EH (cell line): ENCODE measurements around the gene CRIP3.
A peak's percentile ranks its signal among the peaks of the same experiment; 100 is the strongest.
"Not testable (repeated sequence)": the region's sequence is repeated elsewhere in the genome, so short reads cannot be mapped to it uniquely, and the experiment has no call there.

Experiments used
- DNase-seq: peaks from one replicate; pipeline ENCODE4 v3.0.0-alpha.2; 2015; ENCODE audit warnings: low read depth

Gene CRIP3, protein sequence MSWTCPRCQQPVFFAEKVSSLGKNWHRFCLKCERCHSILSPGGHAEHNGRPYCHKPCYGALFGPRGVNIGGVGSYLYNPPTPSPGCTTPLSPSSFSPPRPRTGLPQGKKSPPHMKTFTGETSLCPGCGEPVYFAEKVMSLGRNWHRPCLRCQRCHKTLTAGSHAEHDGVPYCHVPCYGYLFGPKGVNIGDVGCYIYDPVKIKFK

DNA sequence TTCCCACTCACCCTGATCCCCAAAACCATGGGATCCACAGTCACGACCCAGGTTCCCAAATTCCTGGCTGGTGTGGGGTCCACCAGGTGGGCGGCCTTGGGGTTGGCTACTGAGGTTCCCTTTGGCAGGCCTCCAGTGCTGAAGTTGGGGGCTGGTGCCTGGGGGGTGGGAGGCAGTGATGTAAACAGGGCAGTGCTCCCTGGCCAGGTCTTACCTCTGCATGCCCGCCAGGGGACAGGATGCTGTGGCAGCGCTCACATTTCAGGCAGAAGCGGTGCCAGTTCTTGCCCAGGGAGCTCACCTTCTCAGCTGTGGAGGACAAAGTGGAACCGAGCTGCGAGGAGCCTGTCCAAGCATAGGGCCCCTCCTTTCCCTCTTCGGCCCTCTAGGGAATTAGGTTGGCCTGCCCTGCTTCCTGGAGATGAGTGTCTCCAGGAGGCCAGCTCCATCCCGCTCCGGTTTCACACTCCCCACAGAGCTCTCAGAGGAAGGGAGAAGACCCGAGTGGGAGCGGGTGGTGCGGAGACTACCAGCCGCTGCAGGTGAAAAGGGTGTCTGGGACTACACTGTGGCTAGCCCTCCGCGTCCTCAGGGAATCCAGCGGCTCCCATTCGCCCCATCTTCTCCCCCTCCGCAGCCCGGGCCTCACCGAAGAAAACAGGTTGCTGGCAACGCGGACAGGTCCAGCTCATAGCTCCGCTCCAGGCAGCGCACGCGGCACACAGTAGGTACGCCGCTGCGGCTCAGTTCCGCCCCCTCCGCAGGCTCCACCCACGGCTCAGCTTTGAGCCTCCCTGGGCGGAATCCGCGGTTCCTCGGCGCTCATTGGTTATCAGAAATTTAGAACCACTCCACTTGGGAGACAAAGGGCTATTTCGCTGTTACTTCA lies at the start of gene CRIP3:
TSS of gene CRIP3 (minus strand) at position 726 of the 889 bp plus-strand sequence. CDS start at position 692, 34 bp downstream.
- DNase-seq: peak; percentile 45

DNA sequence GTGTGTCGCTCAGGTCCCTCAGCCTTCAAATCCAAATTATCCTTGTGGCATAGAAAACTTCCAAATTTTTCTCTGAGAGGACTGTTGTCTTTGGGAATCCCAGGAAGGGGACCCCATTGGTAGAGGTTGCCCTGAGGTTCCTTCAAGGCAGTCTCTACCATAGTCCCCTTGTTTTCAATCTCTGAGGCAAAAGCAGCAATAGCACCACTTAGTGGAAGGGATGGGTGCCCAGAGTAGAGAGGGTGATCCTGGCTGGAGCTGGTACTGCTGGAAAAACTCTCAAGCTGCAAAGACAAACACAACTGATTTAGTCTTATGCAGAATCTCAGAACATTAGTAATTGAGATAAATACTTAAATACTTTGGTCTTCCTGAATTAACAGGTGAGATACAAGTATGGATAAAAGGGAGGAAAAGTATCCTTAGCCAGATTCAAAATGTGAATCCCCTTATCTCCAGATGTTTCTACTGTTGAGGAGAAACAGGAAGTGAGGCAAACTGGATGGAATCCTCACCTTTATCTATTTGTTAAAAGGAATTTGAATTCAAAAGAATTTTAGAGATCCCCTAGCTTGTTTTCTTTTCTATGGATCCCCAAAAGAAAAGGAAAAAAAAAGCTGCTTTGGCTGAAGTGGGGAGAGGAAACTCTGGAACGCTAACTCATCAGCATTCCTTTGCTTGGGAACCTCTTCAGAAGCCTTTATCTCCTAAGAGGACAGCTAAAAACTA lies 47.4 kb upstream of the CRIP3 start:
- peak; percentile 25 for DNase-seq

DNA sequence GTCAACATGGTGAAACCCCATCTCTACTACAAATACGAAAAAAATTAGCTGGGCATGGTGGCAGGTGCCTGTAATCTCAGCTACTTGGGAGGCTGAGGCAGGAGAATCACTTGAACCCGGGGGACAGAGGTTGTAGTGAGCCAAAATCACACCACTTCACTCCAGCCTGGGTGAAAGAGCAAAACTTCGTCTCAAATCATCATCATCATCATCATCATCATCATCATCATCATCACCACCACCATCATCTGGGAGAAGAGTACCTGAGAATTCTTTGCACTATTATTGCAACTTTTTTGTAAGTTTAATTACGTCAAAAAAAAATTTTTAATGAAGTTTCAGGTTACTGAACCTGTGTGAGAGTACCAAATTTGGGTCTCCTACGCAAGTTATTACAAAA lies 43.3 kb upstream of the CRIP3 start:
- not testable (repeated sequence) for DNase-seq

DNA sequence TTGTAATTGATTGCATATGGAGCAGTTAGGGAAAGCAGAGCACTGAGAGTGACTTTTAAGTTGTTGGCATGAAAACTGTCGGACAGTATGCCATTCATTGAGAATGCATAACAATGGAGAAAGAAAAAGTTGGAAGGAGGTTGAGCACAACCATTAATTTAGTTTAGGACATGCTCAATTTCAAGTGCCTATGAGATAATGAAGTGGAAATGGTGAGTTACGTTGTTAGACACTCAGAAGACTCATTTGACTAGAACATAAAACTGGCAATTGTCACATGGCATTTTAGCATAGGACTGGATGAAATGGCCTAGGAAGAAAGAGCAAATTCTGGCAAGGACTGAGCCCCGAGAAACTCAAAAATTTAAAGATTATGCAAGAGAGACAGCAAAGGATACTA lies 38.8 kb upstream of the CRIP3 start:
- no peak for DNase-seq

DNA sequence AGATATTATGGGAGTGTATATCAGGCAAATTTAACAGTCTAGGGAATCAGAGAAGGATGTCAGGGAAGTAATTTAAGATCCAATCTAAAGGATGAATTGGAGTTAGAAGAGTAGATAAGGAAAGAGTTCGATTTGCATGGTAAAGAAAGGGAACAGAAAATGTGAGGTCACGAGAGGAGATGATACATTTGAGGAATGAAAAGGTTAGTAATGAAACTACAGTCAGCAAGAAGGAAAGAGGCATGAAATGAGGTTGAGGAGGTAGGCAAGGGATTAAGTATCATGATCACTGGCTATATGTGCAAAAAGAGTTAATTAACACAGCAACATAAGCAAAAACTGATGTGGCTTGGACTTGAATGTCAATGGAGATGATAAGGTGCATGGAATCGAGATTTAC lies 38.4 kb upstream of the CRIP3 start:
- no peak for DNase-seq

DNA sequence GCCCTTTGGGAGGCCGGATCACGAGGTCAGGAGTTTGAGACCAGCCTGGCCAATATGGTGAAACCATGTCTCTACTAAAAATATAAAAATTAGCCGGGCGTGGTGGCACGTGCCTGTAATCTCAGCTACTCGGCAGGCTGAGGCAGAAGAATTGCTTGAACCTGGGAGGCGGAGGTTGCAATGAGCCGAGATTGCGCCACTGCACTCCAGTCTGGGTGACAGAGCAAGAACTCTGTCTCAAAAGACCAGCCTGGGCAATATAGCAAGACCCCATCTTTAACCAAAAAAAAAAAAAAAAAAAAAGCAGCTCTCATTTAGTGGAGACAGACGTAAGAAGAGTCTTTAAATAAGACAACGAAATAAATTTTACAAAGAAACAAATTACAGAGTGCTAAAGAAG lies 37.6 kb upstream of the CRIP3 start:
- not testable (repeated sequence) for DNase-seq

DNA sequence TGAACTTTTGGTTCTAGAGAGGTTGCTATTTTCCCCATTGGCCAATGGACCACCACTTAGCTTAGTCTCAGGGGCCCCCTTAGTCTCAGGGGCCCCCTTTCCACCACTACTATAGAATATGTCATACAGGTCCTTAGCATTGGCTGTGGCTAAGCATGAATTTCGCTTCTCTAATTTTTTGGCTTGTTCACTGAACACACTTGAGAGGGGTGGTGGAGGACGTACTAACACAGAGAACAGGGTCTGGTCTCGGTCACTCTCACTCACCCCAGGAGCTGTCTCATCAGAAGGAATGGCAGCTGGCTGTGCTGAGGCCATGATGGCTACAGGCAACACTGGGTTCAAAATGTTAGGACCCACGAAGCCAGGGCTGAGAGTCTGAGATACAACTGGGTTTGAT lies 30.5 kb upstream of the CRIP3 start:
- DNase-seq: no peak

DNA sequence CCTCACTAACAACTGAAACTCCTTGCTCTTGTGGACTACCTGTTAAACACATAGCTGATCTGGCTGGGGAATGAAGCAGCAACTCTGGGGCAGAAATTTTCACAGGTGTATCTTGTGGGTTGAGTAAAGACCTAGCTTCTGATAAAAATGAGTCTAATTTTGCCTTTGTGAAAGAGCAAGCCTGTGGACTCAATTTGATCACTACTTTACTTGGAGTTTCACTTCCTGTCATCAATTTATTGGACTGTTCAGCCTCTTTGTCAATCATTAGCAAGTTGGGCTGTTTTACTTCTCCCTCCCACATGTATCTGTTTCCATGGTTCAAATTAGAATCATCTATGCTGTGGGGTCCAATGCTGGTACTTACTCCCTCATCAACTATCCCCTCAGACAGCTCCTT lies 29.6 kb upstream of the CRIP3 start:
- DNase-seq: no peak

DNA sequence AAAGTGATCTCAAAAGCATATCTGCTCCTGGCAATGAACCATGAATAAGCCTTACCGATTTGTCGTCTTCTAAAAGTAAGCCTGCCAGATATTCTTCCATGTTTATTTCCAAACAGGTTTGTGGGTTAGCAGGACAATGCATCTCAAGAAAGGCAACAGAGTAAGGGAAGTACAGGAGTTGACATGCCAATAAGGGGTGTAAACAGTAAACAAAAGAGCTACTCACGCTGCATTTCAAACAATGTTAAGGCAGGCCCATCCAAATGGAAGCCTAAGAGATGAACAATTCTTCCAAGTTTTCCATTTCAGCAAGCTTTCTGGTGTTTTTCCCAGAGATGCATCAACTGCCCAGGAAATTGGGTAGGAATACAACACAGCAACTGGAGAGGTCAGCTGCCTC lies 27.8 kb upstream of the CRIP3 start:
- DNase-seq: no peak

DNA sequence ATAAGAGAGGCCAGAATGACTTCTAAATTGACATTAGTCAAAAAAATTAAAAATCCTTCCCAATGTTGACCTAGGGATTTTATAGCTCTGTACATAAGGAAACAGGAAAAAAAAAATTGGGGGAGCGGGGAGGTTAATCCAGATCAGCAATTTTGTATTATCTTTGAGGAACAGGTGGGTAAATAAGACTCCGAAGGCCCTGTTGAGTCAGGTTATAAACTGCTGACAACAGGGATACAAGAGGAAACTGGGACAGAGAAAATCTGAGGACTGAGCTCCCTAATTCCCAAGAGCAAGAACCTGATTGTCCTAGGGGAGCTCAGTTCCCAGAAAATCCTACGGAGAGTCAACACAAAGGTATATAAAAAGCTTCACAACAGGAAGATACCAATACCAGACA lies 26.8 kb upstream of the CRIP3 start:
- no peak for DNase-seq

DNA sequence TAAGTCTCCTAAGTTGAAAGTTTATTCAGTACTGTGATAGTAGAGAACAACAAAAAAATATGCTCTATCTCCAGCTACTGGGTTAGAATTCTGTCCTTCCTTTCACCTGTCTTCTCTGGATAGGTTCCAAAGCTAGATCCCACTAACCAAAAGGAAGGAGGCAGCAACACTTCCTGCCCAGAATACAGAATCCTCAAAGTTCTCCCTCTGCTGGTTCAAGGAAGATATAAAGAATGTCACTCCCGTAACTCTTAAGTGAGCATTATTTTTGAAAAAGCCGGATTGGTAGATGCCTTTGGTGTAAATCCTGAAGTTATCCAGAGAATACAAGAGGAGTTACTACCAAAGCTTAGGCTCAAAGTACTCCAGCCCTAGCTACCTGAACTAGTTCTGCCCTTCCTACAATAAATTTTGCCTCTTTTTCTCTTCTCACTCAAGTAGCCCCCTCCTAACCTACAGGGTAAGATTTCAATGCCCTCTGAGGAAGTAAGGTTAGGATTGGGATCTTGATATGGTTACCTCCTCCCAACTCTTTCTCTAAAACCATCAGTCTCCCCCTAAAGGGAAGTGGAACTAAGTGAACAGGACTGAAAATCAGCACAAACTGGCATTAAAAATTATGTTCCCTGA lies 26.0 kb upstream of the CRIP3 start:
- DNase-seq: peak; percentile 71

DNA sequence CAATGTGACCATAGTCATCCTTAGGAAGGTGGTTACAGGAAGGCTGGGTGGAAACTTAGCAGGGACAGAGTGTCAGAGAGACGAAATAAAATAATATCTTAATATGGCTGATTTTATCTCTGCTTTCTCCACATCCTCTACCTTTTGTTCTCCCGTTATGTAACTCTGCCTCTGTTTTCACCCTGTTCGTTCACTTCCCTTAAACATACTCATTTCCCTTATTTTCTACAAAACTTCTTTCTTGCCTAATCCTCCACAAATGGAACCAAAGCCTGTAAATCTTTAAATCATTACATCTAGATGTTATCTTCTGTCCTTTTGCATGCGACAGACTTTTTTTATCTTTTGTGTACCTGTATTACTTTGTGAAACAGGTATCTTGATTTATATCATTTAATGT lies 23.3 kb upstream of the CRIP3 start:
- no peak for DNase-seq

DNA sequence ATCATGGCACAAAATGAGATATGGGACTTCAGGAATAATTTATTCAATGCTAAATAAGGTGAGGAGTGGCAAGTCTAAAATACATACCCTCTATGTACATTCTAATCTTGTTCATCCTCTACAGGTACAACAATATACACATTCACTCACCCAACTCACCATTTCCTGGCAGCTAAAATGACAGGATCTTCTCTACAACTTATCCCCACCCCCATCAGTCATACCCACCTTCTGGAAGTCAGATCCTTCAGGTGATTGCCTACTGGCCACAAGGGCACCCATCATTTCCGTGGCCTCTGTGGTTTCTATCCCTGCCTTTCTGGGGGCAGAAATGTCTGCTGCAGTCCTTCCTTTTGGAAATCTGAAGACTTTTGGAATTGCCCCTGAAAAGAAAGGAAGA lies 22.8 kb upstream of the CRIP3 start:
- no peak for DNase-seq

DNA sequence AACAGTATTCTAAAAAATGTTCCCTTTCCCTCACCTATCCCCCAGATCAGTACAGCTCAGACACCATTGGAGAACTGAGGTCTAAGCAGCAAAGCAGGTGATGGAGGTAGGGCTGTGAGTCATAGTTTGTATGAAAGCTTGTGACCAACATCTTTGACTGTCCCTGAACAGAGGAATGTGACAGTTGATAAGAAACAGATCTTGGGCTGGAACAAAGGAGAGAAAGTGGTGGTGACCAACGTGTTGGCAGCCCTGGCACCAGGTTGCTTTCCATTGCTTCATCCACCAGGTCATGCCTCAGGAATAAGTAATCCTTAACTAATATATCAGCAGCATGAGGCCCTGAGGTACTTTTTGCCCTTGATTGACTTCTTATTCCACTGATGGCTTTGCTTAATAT lies 19.9 kb upstream of the CRIP3 start:
- no peak for DNase-seq

DNA sequence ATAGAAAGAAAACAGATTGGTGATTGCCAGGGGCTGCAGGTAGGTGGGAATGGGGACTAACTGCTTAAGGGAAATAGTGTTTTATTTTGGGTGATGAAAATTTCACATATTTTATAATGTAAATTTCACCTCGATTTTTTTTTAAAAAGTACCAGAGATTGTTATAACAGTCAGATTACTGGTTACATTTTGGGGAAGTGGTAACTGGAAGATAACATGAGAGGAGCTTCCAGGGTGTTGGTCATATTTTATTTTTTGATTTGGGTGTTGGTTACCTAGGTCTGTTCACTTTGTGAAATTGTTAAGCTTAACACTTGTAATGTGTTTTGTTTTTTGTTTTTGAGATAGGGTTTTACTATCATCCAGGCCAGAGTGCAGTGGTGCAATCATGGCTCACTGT lies 17.2 kb upstream of the CRIP3 start:
- DNase-seq: no peak

DNA sequence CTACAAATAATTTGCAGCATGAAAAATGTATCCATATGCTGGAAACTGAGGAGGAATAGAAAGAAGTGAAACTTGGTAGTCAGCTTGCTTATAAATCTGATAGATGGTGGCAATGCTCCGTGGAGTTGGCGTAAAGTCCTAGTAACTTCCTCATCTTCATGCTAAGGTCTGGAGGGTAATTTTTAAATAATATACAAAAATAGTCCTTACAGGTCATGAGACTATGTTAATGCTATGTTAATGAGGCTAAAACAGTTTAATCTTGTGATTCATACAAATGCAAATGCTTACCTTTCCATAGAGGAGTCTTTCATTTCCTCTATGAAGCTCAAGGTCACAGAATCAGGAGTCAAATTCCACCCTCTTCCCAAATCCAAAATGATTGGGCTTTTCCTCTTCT lies 9.4 kb upstream of the CRIP3 start:
- DNase-seq: no peak

DNA sequence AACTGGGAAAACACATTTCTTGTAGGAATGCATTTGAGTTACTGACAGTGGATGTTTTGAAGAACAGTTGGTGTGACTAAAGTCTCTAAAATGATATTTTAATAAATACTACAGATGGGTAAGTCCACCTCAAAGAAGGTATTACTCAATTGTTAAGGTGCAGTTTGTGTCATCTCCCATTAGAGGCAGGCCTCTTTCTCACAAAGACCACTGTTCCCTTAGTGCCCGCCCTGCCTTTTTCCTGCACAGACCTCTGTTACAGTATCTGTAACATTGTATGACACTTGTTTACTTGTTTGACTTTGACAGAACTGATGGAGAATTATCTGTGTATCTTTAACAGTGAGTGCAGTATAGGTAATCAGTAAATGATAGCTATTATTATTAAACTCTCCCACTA lies 5.2 kb upstream of the CRIP3 start:
- DNase-seq: no peak

DNA sequence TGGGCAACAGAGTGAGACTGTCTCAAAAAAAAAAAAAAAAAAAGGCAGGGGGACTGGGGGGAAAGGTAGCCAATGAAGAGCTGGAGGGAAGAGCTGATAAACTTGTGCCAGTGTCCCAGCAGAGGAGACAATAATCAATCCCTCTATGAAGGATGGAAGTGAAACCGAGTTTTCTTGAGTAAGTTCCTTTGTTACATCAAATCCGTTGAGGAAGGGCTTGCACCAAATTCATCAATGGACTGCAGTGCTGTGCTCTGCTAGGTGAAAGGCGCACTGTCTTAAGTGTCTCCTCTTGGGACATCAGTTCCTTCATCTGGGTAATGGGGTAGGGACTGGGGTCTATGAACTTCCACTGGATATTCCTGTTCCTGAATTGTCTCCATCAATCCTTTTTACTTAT lies 3.0 kb upstream of the CRIP3 start:
- DNase-seq: no peak

DNA sequence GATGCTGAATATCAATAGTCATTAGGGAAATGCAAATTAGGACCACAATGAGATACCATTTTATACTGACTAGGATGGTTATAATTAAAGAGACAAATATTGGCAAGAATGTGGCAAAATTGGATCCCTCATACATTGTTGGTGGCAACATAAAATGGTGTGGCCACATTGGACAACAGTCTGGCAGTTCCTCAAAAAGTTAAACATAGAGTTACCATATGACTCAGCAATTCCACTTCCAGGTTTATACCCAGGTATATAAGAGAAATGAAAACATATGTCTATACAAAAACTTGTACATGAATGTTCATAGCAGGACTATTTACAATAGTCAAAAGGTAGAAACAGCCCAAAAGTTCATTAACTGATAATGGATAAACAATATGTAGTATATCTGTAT lies 2.0 kb upstream of the CRIP3 start:
- DNase-seq: no peak

DNA sequence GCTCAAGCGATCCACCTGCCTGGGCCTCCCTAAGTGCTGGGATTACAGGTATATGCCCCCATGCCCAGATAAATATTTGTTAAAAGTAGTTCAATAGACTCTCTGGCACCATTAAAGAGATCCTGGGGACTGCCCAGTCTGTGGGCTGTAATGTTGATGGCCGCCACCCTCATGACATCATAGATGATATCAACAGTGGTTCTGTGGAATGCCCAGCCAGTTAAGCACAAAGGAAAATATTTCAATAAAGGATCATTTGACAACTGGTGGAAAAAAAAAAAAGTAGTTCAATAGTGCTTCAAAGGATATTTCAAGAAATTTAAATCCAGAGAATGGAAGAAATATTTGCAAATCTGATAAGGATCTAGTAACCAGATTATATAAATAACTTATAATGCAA lies 1.5 kb upstream of the CRIP3 start:
- peak; percentile 14 for DNase-seq

DNA sequence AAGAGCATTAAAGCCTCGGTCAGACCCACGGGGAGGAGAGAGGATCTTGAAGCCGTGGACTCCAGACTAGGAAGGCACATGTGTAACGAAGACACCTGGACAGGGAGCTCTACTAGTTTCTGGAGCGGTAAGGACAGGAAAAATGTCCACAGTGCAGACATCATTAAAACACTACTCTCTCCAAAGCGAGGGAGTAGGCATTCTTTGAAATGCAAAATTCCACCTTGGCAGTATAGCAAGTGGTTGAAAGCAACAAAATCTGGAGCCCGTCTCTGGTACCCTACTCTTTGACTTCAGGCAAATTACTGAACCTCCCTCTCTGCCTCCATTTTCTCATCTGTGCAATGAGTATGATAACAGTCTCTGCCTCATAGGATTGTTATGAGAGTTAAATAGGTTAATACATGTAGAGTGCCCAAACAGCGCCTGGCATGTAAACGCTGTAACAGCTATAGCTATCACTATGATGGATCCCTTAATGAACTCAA lies 408 bp upstream of the CRIP3 start:
- no peak for DNase-seq

DNA sequence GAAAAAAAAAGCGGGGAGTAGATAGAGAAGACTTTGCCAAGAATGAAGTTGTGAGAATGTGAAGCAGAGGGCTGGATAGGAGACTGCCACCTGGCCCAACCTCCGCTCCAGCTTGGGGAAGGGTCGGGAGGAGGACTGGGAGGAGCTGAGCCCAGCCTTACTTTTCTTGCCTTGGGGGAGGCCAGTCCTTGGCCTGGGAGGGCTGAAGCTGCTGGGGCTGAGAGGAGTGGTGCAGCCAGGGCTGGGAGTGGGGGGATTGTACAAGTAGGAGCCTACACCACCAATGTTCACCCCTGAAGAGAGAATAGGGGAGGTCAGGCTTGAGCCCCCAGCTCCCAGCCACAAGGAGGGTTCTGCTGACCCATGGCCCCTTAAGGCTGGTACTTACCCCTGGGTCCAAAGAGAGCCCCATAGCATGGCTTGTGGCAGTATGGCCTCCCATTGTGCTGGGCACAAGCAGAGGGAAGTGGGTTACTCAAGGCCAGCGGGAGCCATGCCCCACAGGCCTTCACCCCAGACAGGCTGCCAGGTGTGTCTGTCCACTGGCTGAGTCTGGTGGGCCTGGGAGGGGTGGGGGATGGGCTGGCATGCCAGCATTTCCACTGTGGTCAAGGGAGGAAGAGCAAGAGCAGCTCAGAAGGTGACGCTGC lies 1.1 kb downstream of the CRIP3 start:
- DNase-seq: no peak
